C4-2B (cell line): Measurements from ENCODE around the gene IQSEC2.

Experiments used
- CTCF ChIP-seq: fragments of 450-650 bp; conservative IDR thresholded peaks from 2 replicates; pipeline ENCODE4 v1.5.1; 2017; ENCODE audit warnings: mild to moderate bottlenecking
- ZFX ChIP-seq: fragments of 450-650 bp; IDR thresholded peaks from 2 replicates; pipeline ENCODE4 v1.6.1; 2017

GRCh38 chrX:53280331-53281320 is 758 bp downstream of the IQSEC2 start:
- TF ChIP-seq CTCF (no peak), ZFX (no peak)
